Mesendoderm (in vitro differentiated cells): ENCODE results near the gene TOMM7.

Experiments used
- DNase-seq: peaks from one replicate; pipeline ENCODE4 v3.0.0; 2013
- H2AK5ac ChIP-seq: 2 replicates; pipeline ENCODE4 v1.6.1; 2013; ENCODE audit warnings: low read length, inconsistent platforms
- H2BK120ac ChIP-seq: 2 replicates; pipeline ENCODE4 v1.6.1; 2013; ENCODE audit warnings: low read depth, mild to moderate bottlenecking, low read length, moderate library complexity, mixed read lengths
- H2BK15ac ChIP-seq: replicated peaks from 2 replicates; pipeline ENCODE4 v1.6.1; 2013; ENCODE audit warnings: low read depth, mild to moderate bottlenecking, moderate library complexity
- H2BK5ac ChIP-seq: 2 replicates; pipeline ENCODE4 v1.6.1; 2013; ENCODE audit warnings: low read length, inconsistent platforms
- H3K18ac ChIP-seq: 2 replicates; pipeline ENCODE4 v1.6.1; 2013; ENCODE audit warnings: mild to moderate bottlenecking, low read length, mixed read lengths
- H3K23ac ChIP-seq: one replicate; pipeline ENCODE4 v1.6.1; 2013; ENCODE audit warnings: low read length
- H3K27ac ChIP-seq: 2 replicates; pipeline ENCODE4 v1.5.1; 2013; ENCODE audit warnings: low read depth, mild to moderate bottlenecking, inconsistent platforms, low read length, moderate library complexity
- H3K27me3 ChIP-seq: 2 replicates; pipeline ENCODE4 v1.6.1; 2013; ENCODE audit warnings: low read length, control low read depth, mild to moderate bottlenecking, inconsistent platforms; ENCODE audit not compliant: insufficient read depth, poor library complexity
- H3K36me3 ChIP-seq: 2 replicates; pipeline ENCODE4 v1.6.1; 2013; ENCODE audit warnings: low read length, inconsistent platforms; ENCODE audit not compliant: control insufficient read depth, insufficient read depth
- H3K4ac ChIP-seq: one replicate; pipeline ENCODE4 v1.6.1; 2013; ENCODE audit warnings: low read depth, mild to moderate bottlenecking, low read length, moderate library complexity
- H3K4me1 ChIP-seq: 2 replicates; pipeline ENCODE4 v1.6.1; 2013; ENCODE audit warnings: low read depth, low read length, inconsistent platforms; ENCODE audit not compliant: control insufficient read depth
- H3K4me2 ChIP-seq: 2 replicates; pipeline ENCODE4 v1.6.1; 2013; ENCODE audit warnings: low read length
- H3K4me3 ChIP-seq: 2 replicates; pipeline ENCODE4 v1.5.1; 2013; ENCODE audit warnings: mild to moderate bottlenecking, low read length
- H3K56ac ChIP-seq: one replicate; pipeline ENCODE4 v1.6.1; 2013; ENCODE audit warnings: low read length
- H3K79me1 ChIP-seq: 2 replicates; pipeline ENCODE4 v1.6.1; 2013; ENCODE audit warnings: low read length, inconsistent platforms
- H3K79me2 ChIP-seq: 2 replicates; pipeline ENCODE4 v1.6.1; 2013; ENCODE audit warnings: mild to moderate bottlenecking, low read length; ENCODE audit not compliant: control insufficient read depth, insufficient read depth
- H3K9ac ChIP-seq: 2 replicates; pipeline ENCODE4 v1.6.1; 2013; ENCODE audit warnings: low read length, inconsistent platforms
- H4K5ac ChIP-seq: one replicate; pipeline ENCODE4 v1.6.1; 2013; ENCODE audit warnings: low read length
- H4K8ac ChIP-seq: one replicate; pipeline ENCODE4 v1.6.1; 2013; ENCODE audit warnings: low read depth, mild to moderate bottlenecking, control low read depth, low read length, moderate library complexity
- WGBS: extraction: QIAGEN DNeasy Blood & Tissue Kit; methylation state at CpG from one replicate; pipeline ENCODE4 v1.1.7; 2013; ENCODE audit warnings: low lambda C conversion rate, missing lambda C conversion rate; ENCODE audit not compliant: insufficient coverage; ENCODE audit errors: extremely low coverage; 5-methylcytosine and 5-hydroxymethylcytosine counted together

TOMM7 gene

DNA sequence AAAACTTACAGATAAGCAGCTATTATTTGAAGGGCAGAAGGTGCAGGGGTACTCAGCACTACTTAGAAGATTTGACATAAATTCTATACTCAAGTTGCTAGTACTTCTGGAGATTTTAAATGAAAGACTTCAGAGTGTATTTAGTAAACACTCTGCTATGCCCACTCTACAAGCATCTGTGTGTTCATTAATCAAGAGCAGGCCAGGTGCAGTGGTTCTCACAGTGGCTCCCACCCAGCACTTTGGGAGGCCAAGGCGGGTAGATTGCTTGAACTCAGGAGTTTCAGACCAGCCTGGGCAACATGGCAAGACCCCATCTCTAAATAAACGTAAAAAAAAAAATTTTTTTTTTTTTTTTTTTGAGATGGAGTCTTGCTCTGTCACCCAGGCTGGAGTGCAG, 38.9 kb upstream of the TOMM7 start:
- no peak overlapping the region for H3K56ac ChIP-seq
- H2BK5ac ChIP-seq, result no peak overlapping the region
- H3K9ac ChIP-seq, result no peak overlapping the region
- no peak for DNase-seq
- WGBS, result no CpG with 5 or more reads among the region's 2 CpGs
- no peak overlapping the region for H4K5ac ChIP-seq
- H3K79me1 ChIP-seq, result no peaks in the 10 kb centered on the region
- H3K36me3 ChIP-seq, result peaks cover 3% of the 10 kb centered on the region
- H2BK120ac ChIP-seq, result no peak overlapping the region
- H3K4me1 ChIP-seq, result no peaks in the 10 kb centered on the region
- no peak overlapping the region for H3K4ac ChIP-seq
- H3K27ac ChIP-seq, result no peak overlapping the region
- no peak overlapping the region for H4K8ac ChIP-seq
- no peak overlapping the region for H2BK15ac ChIP-seq
- H2AK5ac ChIP-seq, result no peak overlapping the region
- no peaks in the 10 kb centered on the region for H3K79me2 ChIP-seq
- no peak overlapping the region for H3K23ac ChIP-seq
- H3K4me3 ChIP-seq, result no peak overlapping the region
- no peak overlapping the region for H3K18ac ChIP-seq
- H3K27me3 ChIP-seq, result no peaks in the 10 kb centered on the region
- no peak overlapping the region for H3K4me2 ChIP-seq

DNA sequence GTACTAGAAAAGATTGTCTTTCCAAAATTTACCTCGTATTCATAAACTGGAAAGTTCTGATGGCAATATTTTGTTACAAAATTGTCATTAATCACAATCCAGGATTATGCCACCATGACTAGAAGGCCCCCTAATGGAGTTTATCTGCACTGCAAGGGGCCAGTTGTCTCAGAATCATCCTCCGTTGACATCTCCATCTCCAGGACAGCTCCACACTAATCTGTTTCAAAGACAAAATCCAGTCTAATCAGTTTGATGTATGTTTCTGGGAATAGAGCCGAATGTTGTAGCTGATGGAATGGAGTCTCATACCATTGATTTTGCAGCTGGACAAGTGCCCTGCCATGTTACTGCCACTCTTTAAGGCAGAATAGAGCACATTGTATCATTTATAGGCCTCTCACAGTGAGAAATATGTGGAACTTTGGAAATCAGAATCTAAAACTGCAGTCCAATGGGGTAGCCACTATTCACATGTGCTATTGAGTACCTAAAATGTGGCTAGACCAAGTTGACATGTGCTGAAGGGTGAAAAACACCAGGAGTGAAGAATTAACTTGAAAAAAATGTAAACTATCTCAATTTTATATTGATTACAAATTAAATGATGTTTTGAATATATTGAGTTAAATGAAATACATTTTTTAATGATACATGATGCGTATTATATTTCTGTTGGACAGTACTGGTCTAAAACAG, 38.3 kb upstream of the TOMM7 start:
- Histone ChIP-seq H3K4me2 (no peak overlapping the region), H2BK120ac (no peak overlapping the region), H3K18ac (no peak overlapping the region), H3K56ac (no peak overlapping the region), H3K36me3 (peaks cover 3% of the 10 kb centered on the region), H3K4me1 (no peaks in the 10 kb centered on the region), H3K23ac (no peak overlapping the region), H3K79me1 (no peaks in the 10 kb centered on the region), H3K4me3 (no peak overlapping the region), H3K4ac (no peak overlapping the region), H3K9ac (no peak overlapping the region), H3K27ac (no peak overlapping the region), H4K5ac (no peak overlapping the region), H2BK5ac (no peak overlapping the region), H3K79me2 (peaks cover under 1% of the 10 kb centered on the region), H3K27me3 (no peaks in the 10 kb centered on the region), H4K8ac (no peak overlapping the region), H2AK5ac (no peak overlapping the region), H2BK15ac (no peak overlapping the region)
- DNase-seq, result peak; percentile 63
- WGBS, result 100% methylated on average over 1 of the region's 4 CpGs

- no CpG with 5 or more reads among the region's 2 CpGs for WGBS
- no peak overlapping the region for H4K5ac ChIP-seq
- peaks cover 4% of the 10 kb centered on the region for H3K79me2 ChIP-seq
- peaks cover 3% of the 10 kb centered on the region for H3K36me3 ChIP-seq
- no peaks in the 10 kb centered on the region for H3K79me1 ChIP-seq
- no peaks in the 10 kb centered on the region for H3K27me3 ChIP-seq
- no peak overlapping the region for H2BK15ac ChIP-seq
- peak; percentile 56 for DNase-seq
- no peak overlapping the region for H3K4me3 ChIP-seq
- H3K9ac ChIP-seq, result no peak overlapping the region
- no peak overlapping the region for H3K23ac ChIP-seq
- no peak overlapping the region for H2BK120ac ChIP-seq
- no peak overlapping the region for H3K27ac ChIP-seq
- H3K56ac ChIP-seq, result no peak overlapping the region
- H2AK5ac ChIP-seq, result no peak overlapping the region
- no peaks in the 10 kb centered on the region for H3K4me1 ChIP-seq
- H3K4ac ChIP-seq, result no peak overlapping the region
- no peak overlapping the region for H2BK5ac ChIP-seq
- H3K4me2 ChIP-seq, result no peak overlapping the region
- H4K8ac ChIP-seq, result no peak overlapping the region
- H3K18ac ChIP-seq, result no peak overlapping the region
Observed at GRCh38 chr7:22860337-22860736, 37.7 kb upstream of the TOMM7 start.

GRCh38 chr7:22859641-22860290, 37.1 kb upstream of the TOMM7 start:
- H2BK5ac ChIP-seq, result no peak overlapping the region
- H3K4me3 ChIP-seq, result no peak overlapping the region
- WGBS, result no CpG with 5 or more reads among the region's 4 CpGs
- H3K27ac ChIP-seq, result no peak overlapping the region
- DNase-seq, result no peak
- H3K18ac ChIP-seq, result no peak overlapping the region
- H3K79me1 ChIP-seq, result peaks cover 3% of the 10 kb centered on the region
- H3K79me2 ChIP-seq, result peaks cover 10% of the 10 kb centered on the region
- H3K27me3 ChIP-seq, result no peaks in the 10 kb centered on the region
- no peaks in the 10 kb centered on the region for H3K4me1 ChIP-seq
- H2BK15ac ChIP-seq, result no peak overlapping the region
- no peak overlapping the region for H3K9ac ChIP-seq
- no peak overlapping the region for H3K56ac ChIP-seq
- H2BK120ac ChIP-seq, result no peak overlapping the region
- no peak overlapping the region for H3K4ac ChIP-seq
- H3K23ac ChIP-seq, result no peak overlapping the region
- no peak overlapping the region for H3K4me2 ChIP-seq
- no peak overlapping the region for H2AK5ac ChIP-seq
- no peak overlapping the region for H4K8ac ChIP-seq
- peaks cover 3% of the 10 kb centered on the region for H3K36me3 ChIP-seq
- no peak overlapping the region for H4K5ac ChIP-seq

- Histone ChIP-seq H3K36me3 (peaks cover 3% of the 10 kb centered on the region), H2BK120ac (no peak overlapping the region), H3K18ac (no peak overlapping the region), H3K79me1 (peaks cover 6% of the 10 kb centered on the region), H3K4me1 (no peaks in the 10 kb centered on the region), H3K4me3 (no peak overlapping the region), H2BK5ac (no peak overlapping the region), H3K79me2 (peaks cover 14% of the 10 kb centered on the region), H3K27me3 (no peaks in the 10 kb centered on the region), H3K23ac (no peak overlapping the region), H2BK15ac (no peak overlapping the region), H3K27ac (no peak overlapping the region), H2AK5ac (no peak overlapping the region), H3K56ac (peak overlapping the region; percentile 25), H3K4me2 (no peak overlapping the region), H4K5ac (no peak overlapping the region), H3K9ac (peak overlapping the region; percentile 9), H3K4ac (no peak overlapping the region), H4K8ac (no peak overlapping the region)
- peak; percentile 70 for DNase-seq
- no CpG with 5 or more reads among the region's 10 CpGs for WGBS
Observed at GRCh38 chr7:22858640-22859561, 36.3 kb upstream of the TOMM7 start.
